Regular cardiac myocyte (primary cell): Measurements from ENCODE around the gene TTC9C. TPM values are rescaled to one million over a fixed set of nuclear protein-coding genes. Genes with fewer than 3 reads are reported as not detected.

Source experiments
- total RNA-seq: library from RNA; depleted of rRNA; stranded (reverse); fragments of >200 nt; gene quantifications from 2 replicates; pipeline ENCODE4 v1.2.3, GENCODE V29; 2014

TTC9C gene
- total RNA-seq = 28.4 and 30.4 TPM in 2 replicates

GRCh38 chr11:62728171-62728988 is at the start of gene TTC9C:
TTC9C (plus strand) TSS chr11:62728486; CDS start chr11:62728849, 363 bp downstream.

GRCh38 chr11:62678770-62679696 is 49.3 kb upstream of the TTC9C start, which contains the start of gene UBXN1:
UBXN1 (minus strand) TSS chr11:62679073; CDS start chr11:62678923, 150 bp downstream.

GRCh38 chr11:62689421-62690183 is 38.7 kb upstream of the TTC9C start, which contains the start of gene LRRN4CL:
LRRN4CL (minus strand) TSS chr11:62689530; CDS start chr11:62688508, 1,022 bp downstream.

GRCh38 chr11:62707277-62707861 is 20.9 kb upstream of the TTC9C start, which contains the start of the genes BSCL2 and GNG3:
BSCL2 (minus strand) TSS chr11:62707424; CDS start chr11:62707195, 229 bp downstream.
GNG3 (plus strand) TSS chr11:62707676; CDS start chr11:62708296, 620 bp downstream.

GRCh38 chr11:62727165-62727871 is 968 bp upstream of the TTC9C start, which contains the start of gene HNRNPUL2:
HNRNPUL2 (minus strand) TSS chr11:62727457; CDS start chr11:62727156, 301 bp downstream.

GRCh38 chr11:62753736-62754603 is 25.7 kb downstream of the TTC9C start, which contains the start of gene ZBTB3:
ZBTB3 (minus strand) TSS chr11:62754160; CDS start chr11:62753664, 496 bp downstream.

GRCh38 chr11:62771144-62772021 is 43.1 kb downstream of the TTC9C start, which contains the start of gene TAF6L:
TAF6L (plus strand) TSS chr11:62771396; CDS start chr11:62775784, 4,388 bp downstream.

GRCh38 chr11:62787005-62787759 is 58.9 kb downstream of the TTC9C start, which contains the start of gene TMEM179B:
TMEM179B (plus strand) TSS chr11:62787402; CDS start chr11:62787432, 30 bp downstream.

Other genes starting within 250 kb of the TTC9C start
- gene AHNAK, start 181.7 kb upstream of the TTC9C start, total RNA-seq = 320 and 463 TPM in 2 replicates
- gene EEF1G, start 154.6 kb upstream of the TTC9C start, total RNA-seq = 1,480 and 1,535 TPM in 2 replicates
- 6.2 and 7.9 TPM in 2 replicates for gene TUT1, start 137.0 kb upstream of the TTC9C start, total RNA-seq
- gene MTA2, start 126.6 kb upstream of the TTC9C start, total RNA-seq = 93.6 and 166 TPM in 2 replicates
- 13.2 and 15.1 TPM in 2 replicates for gene EML3, start 115.7 kb upstream of the TTC9C start, total RNA-seq
- gene ROM1, start 115.2 kb upstream of the TTC9C start, total RNA-seq = 2.0 and 3.1 TPM in 2 replicates
- gene B3GAT3, start 106.5 kb upstream of the TTC9C start, total RNA-seq = 39.5 and 39.7 TPM in 2 replicates
- 233 and 273 TPM in 2 replicates for gene GANAB, start 81.9 kb upstream of the TTC9C start, total RNA-seq
- 17.2 and 33.7 TPM in 2 replicates for gene INTS5, start 75.2 kb upstream of the TTC9C start, total RNA-seq
- 21.4 and 48.1 TPM in 2 replicates for gene C11orf98, start 63.3 kb upstream of the TTC9C start, total RNA-seq
- 9.8 and 11.0 TPM in 2 replicates for gene CSKMT, start 63.2 kb upstream of the TTC9C start, total RNA-seq
- 7.0 and 13.2 TPM in 2 replicates for gene UQCC3, start 56.8 kb upstream of the TTC9C start, total RNA-seq
- gene LBHD1, start 56.2 kb upstream of the TTC9C start, total RNA-seq = 2.5 and 3.7 TPM in 2 replicates
- gene UBXN1, start 49.4 kb upstream of the TTC9C start, total RNA-seq = 110 and 143 TPM in 2 replicates
- 0.58 and 9.6 TPM in 2 replicates for gene LRRN4CL, start 39.0 kb upstream of the TTC9C start, total RNA-seq
- gene BSCL2, start 21.1 kb upstream of the TTC9C start, total RNA-seq = 48.3 and 54.4 TPM in 2 replicates
- not detected in 2 replicates for gene GNG3, start 20.8 kb upstream of the TTC9C start, total RNA-seq
- 5.6 and 6.1 TPM in 2 replicates for gene HNRNPUL2, start 1.0 kb upstream of the TTC9C start, total RNA-seq
- gene ZBTB3, start 25.7 kb downstream of the TTC9C start, total RNA-seq = 11.6 and 13.6 TPM in 2 replicates
- 45.1 and 76.1 TPM in 2 replicates for gene POLR2G, start 33.1 kb downstream of the TTC9C start, total RNA-seq
- gene TAF6L, start 42.9 kb downstream of the TTC9C start, total RNA-seq = 14.1 and 17.8 TPM in 2 replicates
- gene TMEM179B, start 58.9 kb downstream of the TTC9C start, total RNA-seq = 34.9 and 46.5 TPM in 2 replicates
- gene TMEM223, start 63.5 kb downstream of the TTC9C start, total RNA-seq = 18.6 and 20.9 TPM in 2 replicates
- gene NXF1, start 77.0 kb downstream of the TTC9C start, total RNA-seq = 21.1 and 21.5 TPM in 2 replicates
- 27.6 and 39.3 TPM in 2 replicates for gene STX5, start 103.6 kb downstream of the TTC9C start, total RNA-seq
- not detected in 2 replicates for gene TEX54, start 104.4 kb downstream of the TTC9C start, total RNA-seq
- gene WDR74, start 111.1 kb downstream of the TTC9C start, total RNA-seq = 40.3 and 59.8 TPM in 2 replicates
- gene SLC3A2, start 152.4 kb downstream of the TTC9C start, total RNA-seq = 137 and 149 TPM in 2 replicates
- not detected in 2 replicates for gene CHRM1, start 192.9 kb downstream of the TTC9C start, total RNA-seq